GM18951 (cell line): Measurements from ENCODE around the gene CCDC102B.

Source experiments
- POLR2A ChIP-seq: IDR thresholded peaks from 4 replicates; pipeline ENCODE4 v1.6.1; 2011; ENCODE audit warnings: mild to moderate bottlenecking; ENCODE audit not compliant: insufficient read length, insufficient read depth; ENCODE audit errors: extremely low read depth
- in situ Hi-C: fragments of 300-500 bp; cut with MboI; formaldehyde crosslinking; loops from one replicate; pipeline ENCODE4 v1.12.0; 2022; ENCODE audit warnings: low sequenced_read_pairs, mixed read lengths, inconsistent platforms; ENCODE audit not compliant: unreplicated experiment

Gene CCDC102B

DNA sequence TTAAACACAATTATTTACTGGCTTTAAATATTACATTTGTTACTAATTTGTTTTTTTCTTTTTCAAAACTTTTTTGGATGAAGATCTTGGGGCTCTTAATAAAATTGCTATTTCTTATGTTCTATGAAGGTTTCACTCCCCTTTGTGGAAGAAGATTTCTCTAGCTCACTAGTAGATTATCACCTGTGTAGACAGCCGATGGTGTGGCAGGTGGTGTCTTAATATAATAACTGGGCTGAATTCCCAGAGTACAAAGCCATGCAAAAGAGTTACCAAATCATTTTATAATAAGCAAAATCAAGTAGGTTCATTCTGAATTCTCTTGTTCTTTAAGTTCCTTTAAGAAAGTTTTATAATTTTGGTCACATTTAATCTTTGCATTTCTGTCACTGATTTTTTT is 233.7 kb downstream of the CCDC102B start:
- no peak for TF ChIP-seq POLR2A
- in situ Hi-C loops: no loop called here

DNA sequence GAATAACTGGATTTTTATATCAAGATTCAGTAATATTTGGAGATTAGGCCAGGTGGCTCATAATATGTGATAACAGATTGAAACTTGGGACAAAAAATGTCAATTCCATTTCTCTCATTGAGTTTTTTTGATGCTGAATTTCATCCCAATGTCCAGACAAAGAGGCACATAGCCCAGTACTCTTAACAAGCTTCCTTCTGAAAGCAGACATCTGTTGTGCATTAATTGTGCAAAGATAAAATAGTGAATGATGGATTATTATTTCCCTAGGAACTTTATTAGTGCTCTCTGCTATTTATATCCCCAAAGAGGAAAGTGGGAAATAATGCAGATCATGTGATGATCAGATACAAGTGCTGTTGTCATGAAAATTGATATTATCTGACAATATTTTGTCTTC is 234.1 kb downstream of the CCDC102B start:
- in situ Hi-C loops: no loop called here
- no peak for TF ChIP-seq POLR2A

DNA sequence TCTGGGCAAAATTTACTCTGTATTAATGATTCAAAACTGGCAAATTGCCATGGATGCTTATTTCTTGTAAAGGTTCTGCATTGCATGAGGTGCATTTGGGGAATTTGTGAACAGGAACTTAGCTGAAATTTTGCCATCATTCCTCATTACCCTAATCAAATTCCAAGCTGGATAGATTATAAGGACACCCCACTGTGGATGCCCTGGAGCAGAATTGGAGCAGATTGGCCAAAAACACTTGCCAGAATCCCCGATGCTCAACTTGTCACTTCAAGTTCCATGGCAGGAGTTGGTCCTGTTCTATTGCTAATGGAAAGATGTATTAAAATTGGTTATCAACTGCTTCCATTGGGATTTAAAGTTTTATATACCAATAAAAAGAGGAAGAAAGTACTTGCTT is 237.9 kb downstream of the CCDC102B start:
- in situ Hi-C loops: no loop called here
- TF ChIP-seq POLR2A: no peak

GRCh38 chr18:69044215-69044614 is 246.3 kb downstream of the CCDC102B start:
- TF ChIP-seq POLR2A: no peak
- in situ Hi-C loops: no loop called here

DNA sequence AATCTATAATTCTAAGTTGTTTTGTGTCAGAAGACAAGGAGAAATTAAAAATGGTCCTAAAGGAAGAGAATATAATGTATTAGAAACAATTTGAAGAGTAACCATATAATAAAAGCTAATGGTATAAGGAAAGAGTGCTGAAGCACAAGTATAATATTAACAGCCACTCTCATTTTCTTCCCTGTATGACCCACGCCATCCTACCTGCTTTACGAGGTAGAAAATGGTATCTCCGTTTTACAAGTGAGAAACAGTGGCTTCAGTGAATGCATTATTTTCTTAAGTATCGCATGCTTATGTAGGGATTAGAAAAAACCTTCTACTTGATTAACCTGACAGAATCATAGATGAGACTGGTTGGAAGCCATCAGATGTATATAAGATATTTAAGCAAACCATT is 266.2 kb downstream of the CCDC102B start:
- TF ChIP-seq POLR2A: no peak
- in situ Hi-C loops: no loop called here

DNA sequence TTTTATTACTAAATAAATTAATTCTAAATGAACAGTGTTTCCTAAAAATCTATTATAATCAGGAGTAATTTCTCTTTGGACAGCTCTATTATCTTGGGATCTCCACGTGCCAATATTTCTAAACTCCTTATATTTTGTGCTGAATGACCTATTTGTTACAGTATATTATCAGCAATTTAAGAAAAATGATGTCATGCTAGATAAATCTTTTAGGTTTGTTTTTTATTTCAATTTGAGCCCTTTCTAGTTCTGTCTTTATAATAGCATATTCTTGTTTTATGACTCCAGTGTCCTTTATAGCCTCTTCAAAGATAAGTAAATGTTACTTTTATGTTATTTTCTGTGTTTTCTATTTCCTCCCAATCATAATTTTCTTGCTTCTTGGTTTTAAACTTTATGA is 269.2 kb downstream of the CCDC102B start:
- no peak for TF ChIP-seq POLR2A
- in situ Hi-C loops: no loop called here

- in situ Hi-C loops: no loop called here
- TF ChIP-seq POLR2A: no peak
Observed at GRCh38 chr18:69071680-69072079, 273.8 kb downstream of the CCDC102B start.

DNA sequence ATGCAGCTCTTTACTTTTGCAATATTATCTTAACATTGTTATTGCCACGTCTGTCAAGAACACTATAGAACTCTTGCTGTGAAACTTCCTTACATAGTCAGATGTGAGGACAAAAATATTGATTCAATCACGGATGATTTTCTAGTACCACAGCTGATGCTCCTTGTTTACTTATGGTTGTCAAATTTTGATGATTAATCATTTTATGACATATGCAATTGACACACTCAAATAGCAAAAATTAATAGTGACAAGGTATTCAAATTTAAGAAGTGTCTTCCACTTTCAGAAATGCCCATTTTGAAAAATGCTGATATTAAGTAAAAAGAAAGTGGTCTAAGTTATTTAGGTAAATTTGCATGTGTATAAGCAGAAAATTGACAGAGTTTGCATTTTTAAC is 284.0 kb downstream of the CCDC102B start:
- in situ Hi-C loops: no loop called here
- no peak for TF ChIP-seq POLR2A

GRCh38 chr18:69082499-69082898 is 284.6 kb downstream of the CCDC102B start:
- TF ChIP-seq POLR2A: no peak
- in situ Hi-C loops: no loop called here

- TF ChIP-seq POLR2A: no peak
- in situ Hi-C loops: no loop called here
Observed at GRCh38 chr18:69085951-69086350, 288.1 kb downstream of the CCDC102B start.

DNA sequence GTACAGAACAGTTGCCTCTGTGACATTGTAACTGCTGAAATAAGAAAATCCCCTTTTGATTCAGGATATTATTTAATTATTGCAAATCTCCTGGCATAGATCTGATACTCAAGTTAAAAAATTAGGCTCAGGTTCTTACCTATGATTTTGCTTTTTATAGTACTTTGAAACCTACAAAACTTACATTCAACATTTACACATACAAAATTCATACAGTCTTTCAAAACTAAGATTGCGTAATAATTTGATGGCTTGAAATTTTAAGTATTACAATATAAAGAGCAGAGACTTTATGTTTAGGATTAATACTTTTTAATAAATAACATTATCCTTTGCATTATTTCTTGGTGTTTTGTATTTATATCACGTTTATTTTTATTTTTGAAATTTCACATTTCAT is 291.1 kb downstream of the CCDC102B start:
- TF ChIP-seq POLR2A: no peak
- in situ Hi-C loops: no loop called here

- TF ChIP-seq POLR2A: no peak
- in situ Hi-C loops: no loop called here
Observed at GRCh38 chr18:69097349-69097748, 299.5 kb downstream of the CCDC102B start.

- in situ Hi-C loops: no loop called here
- TF ChIP-seq POLR2A: no peak
Observed at GRCh38 chr18:69102959-69103358, 305.1 kb downstream of the CCDC102B start.
